DMS79 (cell line): ENCODE measurements around the gene ZNF816.
"Not testable (repeated sequence)": the region's sequence is repeated elsewhere in the genome, so short reads cannot be mapped to it uniquely, and the experiment has no call there.

Experiments
- DNase-seq: peaks from one replicate; lab custom pipeline; 2025; lab: John Stamatoyannopoulos, UW

ZNF816 gene

DNA sequence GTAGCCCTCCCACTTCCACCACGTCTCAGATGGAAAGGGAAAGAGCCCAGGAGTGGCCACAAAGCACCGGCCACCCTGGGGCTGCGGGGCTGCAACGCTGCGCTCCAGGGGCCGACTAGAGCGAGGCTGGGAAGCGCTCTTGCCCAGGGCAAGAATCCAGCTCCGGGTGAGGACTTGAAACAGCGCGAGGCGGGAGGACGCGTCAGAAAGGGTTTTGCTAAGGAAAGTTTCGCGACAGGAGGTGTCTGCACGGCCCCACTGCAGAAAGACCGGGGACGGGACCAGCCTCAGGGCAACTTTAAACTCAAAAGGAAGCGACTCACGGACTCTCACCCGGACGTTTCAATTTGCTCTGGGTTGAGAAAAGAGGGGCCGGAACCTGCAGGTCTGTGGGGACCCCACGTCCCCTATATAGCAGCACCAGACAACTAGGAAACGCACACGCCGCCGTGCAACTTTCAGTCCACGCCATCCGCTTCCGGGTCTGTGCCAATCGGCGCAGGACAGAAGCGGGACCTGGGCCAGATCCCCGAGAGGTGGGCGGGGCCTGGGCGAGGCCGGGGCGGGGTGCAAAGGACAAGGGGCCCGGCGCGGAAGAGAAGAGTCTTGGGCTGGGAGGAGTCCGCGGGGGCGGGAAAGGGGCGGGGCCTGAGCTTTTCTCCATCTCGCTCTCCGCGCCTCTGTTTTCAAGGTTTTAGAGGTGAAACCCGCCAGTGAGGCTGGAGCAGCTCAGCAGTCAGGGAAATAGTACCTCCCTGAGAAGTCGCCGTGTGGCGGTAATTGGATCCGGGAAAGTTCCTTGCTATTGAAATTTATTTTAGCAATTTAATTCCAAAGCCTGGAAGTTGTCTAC lies at the start of gene ZNF816:
Gene ZNF816 (minus strand): TSS at position 488 of the 853 bp plus-strand sequence. CDS start 6,792 bp downstream, outside the sequence.
- peak; percentile 90 for DNase-seq

DNA sequence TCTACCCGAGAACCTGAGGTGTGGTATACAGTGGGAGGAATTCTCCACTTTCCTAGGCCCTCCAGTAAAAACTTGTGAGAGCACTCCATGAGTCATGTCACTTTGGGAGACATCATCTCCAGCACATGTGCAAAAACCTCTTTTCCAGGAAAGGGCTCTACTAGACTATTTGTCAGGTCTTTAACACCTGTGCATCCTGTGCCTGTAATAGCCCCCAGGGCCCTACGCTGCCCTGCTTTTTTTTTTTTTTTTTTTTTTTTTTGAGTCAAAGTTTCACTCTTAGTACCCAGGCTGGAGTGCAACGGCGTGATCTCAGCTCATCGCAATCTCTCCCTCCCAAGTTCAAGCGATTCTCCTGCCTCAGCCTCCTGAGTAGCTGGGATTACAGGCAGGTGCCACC lies 49.3 kb upstream of the ZNF816 start:
- no peak for DNase-seq

DNA sequence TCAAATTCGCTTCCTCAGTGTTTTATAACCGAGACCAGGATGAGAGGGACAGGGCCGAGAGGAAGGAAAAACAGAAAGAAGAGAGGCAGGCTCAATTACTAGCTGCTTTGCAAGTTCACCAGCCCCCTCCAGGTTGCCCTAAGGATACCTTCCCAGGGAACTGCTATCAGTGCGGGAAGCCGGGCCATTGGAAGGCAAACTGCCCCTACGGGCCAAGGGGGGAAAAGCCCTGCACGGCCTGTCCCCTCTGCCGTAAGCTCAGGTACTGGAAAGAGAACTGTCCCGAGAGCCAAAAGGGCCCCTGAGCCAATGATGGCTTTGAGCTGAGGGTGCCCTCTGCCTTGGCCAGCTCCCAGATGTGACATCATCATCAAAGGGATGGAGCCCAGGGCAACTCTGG lies 47.8 kb upstream of the ZNF816 start:
- DNase-seq = no peak

DNA sequence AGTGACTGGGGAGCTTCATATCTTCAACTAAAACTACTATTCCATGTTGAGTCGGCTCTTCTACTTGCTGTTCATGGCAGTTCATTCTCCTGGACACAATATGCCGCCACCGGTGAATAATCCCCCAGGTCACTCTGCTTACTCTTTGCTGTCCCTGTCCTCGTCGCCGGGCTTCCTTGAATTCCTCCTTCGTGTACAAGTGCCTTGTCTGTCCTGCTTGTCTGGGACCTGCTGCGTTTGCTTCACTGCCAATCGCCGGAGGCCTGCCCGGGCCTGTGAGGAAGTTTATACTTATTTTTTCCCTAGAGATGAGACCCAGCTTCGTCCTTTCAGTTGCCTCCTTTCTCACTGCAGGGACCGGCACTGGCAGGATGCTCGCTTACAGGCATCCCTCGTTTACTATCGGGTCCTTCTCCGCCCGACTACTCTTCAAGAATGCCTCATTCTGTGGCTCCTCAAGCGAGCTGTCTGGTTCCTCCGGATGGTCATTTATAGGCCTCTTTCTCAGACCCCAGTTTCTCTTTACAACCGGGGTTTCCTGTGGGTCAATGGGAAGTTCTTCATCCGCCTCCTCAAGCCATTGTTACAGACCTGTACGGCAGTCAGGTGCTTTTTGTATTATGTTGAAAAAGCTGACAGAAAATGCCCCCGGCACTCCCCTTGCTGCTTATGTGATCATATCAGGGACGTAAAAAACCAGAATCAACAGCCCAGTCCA lies 45.5 kb upstream of the ZNF816 start:
- DNase-seq = no peak

DNA sequence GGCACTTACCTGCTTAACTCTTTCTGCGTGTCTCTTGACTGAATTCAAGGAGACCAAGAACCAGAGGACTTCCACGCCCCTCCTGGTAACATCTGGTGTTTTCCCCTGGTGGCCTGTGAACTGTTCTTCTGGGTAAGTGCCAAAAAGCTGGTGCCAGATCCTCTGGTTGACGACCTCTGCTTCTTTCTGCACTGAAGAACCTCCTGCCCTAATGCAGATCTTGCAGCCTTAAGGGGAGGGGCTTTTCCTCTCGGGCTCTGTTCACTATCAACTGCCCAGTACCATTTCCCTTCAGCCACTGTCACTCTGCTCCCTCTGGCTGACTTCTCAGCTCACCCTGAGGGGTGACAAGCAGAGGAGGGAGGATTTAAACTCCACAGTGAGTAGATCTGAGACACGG lies 44.9 kb upstream of the ZNF816 start:
- DNase-seq = no peak

DNA sequence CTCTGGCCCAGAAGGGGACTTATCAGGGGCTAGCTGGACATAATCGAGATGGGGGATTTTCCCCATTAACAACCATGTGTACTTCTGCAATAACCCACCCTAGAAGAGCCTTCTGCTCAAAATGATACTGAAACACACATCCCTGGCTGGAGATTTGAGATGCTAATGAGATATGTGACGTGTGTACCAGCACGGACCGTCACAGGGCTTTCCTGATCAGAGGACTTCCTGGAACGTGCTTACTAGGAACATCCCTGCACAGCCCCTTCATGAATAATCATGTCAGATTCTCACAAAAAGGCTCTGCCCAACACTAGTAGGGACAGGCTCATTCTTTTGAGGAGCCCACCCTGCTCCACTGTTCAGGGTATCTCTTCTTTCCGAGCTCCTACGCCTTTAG lies 44.5 kb upstream of the ZNF816 start:
- DNase-seq = no peak

DNA sequence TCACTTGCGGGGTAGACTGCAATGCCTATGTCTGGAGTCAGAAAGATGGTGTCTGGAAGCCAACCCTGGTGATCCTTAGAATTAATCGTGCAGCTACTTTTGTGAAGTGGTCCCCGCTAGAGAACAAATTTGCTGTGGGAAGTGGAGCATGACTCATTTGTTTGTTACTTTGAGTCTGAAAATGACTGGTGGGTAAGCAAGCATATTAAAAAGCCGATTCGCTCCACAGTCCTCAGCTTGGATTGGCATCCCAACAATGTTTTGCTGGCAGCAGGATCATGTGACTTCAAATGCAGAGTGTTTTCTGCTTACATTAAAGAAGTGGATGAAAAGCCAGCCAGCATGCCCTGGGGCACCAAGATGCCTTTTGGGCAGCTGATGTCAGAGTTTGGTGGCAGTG lies 41.6 kb upstream of the ZNF816 start:
- DNase-seq = no peak

DNA sequence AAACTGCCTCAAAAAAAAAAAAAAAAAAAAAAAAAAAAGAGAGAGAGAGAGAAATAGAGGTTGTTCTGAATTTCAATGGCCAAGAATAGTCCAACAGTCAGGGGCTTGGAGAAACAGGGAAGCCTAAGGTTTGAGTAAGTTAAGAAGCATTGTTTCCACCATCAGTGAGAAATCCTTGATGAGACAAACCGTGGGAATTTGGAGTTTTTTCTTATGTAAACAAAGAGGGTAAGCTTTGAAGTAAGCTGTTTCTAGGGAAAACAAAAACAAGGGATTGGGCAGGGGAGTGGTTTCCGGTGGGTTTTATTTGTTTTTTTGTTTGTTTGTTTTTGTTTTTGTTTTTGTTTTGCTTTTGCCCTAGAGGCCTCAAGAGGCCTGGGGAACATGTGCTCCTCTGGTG lies 39.8 kb upstream of the ZNF816 start:
- no peak for DNase-seq

DNA sequence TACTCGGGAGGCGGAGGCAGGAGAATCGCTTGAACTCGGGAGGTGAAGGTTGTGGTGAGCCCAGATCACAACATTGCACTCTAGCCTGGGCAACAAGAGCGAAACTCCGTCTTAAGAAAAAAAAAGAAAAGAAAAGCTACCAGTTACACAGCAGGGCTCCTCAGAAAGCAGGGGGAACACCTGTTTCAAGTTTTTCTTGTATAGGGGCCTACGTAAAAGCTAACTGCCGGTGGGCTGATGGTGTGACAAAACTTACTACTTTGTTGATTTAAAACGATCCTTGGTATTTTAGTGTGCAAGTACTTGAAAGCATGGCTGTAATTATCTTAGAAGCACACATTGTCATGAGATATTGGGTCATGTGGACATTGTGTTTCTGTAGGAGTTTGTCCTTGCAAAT lies 35.3 kb upstream of the ZNF816 start:
- DNase-seq = no peak

DNA sequence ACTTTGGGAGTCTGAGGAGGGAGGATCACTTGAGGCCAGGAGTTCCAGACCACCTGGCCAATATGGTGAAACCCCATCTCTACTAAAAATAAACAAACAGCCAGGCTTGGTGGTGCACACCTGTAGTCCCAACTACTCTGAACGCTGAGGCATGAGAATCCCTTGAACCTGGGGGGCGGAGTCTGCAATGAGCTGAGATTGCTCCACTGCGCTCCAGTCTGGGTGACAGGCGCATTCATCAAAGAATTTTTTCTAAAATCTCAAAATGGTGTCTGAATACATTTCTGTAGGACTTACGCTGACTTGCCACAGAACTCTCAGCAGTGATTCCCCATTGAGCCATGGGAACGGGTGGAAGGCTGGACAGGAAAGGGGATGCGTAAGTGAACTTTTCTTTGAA lies 33.0 kb upstream of the ZNF816 start:
- DNase-seq = no peak

DNA sequence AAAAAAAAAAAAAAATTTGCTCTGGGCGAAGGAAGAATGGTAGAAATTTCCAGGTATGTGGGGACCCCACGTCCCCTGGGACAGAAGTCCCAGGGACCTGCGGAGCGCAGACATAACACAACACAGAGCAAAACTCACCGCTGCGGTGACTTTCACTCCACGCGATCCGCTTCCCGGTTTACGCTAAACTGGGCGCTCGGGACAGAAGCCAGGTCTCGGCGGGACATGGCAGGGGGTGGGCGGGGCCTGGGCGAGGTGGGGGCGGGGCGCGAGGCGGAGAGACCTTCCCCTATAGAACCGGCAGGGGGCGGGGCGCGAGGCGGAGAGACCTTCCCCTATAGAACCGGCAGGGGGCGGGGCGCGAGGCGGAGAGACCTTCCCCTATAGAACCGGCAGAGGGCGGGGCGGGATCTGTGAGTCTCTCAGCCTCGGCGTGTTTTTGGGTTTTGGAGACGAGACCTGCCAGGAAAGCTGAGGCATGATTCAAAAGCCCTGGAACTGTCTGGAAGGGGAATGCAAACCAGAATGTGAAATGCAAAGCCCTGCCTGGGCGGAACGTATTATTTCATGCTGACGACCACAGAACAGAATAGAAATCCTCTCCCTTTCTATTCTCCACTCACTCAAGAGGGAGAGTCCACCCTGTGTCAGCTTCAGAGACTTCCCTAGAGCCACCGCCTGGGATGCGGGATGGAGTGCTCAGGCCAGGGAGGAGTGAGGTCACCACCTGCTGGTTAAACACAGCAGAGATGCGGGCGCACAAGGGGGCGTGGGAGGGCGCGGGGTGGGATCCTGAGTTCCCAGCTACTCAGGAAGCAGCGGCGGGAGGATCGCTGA lies 30.9 kb upstream of the ZNF816 start:
- peak; percentile 50 for DNase-seq

DNA sequence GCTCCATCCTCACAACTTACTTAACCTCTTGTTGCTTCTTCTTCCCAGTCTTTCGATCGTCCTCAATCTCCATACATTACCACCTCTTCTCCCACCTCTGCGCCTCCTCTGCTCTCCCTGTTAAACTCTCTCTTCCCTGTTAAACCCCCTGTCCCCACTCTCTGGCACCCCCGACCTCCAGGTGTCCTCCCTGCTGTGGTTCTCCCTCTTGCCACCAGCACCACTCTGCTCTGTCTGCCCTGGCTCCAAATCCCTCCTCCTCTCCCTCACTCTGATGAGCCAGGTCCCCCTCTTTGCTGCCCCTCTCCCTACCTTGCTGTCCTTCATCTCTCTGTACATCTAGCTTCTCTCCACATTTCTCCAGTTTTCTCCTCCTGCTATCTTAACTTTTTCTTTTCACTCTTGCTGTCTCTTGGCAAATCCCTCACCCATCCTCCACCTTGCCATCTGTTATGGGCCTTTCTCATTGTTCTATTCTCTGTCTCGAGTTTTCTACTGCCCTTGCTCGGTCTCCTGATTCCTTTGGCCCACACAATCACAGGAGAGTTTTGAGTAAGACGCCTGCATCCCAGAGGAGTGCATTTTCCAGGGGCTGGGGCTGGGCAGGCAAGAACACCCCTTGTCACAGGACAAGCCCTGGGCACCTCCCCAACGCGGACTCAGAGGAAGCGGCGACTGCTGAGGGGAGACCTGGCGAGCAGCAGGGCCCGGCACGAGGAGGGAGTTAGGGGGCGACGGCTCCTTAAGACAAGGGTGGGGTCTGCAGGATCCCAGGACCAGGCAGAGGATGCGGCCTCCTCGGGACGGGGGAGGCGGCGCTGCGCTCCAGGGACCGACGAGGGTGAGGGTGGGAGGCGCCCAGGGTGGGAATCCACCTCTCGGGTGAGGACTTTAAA lies 29.7 kb upstream of the ZNF816 start:
- DNase-seq = no peak

DNA sequence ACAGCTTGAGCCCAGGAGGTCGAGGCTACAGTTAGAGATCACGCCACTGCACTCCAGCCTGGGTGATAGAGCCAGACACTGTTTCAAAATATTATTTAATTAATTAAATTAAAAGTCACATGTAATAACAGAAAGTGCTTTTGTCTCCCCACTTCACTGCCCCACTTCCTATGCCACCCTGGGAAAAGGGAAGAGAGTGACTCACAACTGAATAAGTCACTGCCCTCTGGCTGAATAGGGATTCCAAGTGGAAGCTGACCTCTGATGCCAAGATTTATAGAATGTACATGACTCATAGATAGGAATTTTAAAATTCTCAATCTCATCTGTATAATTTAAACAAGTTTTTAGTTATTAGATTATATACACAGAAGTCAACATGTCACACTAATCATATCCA lies 28.8 kb upstream of the ZNF816 start:
- no peak for DNase-seq

DNA sequence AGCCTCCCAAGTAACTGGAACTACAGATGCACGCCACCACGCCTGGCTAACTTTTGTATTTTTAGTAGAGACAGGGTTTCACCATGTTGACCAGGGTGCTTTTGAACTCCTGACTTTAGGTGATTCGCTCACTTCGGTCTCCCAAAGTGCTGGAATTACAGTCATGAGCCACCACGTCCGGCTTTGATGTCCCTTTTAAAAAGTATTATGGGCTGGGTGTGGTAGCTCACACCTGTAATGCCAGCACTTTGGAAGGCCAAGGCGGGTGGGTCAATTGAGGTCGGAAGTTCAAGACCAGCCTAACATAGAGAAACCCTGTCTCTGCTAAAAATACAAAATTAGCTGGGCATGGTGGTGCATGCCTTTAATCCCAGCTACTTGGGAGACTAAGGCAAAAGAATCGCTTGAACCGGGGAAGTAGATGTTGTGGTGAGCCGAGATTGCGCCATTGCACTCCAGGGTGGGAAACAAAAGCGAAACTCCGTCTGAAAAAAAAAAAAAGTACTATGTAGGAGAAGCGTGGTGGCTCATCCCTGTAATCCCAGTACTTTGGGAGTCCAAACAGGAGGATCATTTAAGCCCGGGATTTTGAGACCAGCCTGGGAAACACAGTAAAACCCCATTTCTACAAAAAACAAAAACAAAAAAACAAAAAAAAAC lies 28.2 kb upstream of the ZNF816 start:
- DNase-seq = no peak

DNA sequence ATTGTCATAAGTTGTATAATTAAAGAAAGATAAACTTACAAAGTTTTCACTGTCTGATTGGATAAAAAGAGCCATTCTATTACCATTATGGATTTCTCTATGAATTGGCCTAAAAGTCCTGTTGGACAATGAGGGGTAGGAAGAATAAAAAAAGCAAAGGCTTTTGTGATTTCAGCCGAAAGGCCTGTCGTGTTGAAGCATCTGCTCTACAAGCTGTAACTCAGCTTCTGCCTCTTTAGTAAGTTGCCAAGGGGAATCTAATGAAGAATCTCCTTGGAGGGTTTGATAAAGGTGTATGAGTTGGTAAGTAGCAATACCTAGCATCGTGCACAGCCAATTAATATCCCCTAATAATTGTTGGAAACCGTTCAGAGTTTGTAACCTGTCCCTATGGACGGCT lies 25.8 kb upstream of the ZNF816 start:
- DNase-seq = no peak

DNA sequence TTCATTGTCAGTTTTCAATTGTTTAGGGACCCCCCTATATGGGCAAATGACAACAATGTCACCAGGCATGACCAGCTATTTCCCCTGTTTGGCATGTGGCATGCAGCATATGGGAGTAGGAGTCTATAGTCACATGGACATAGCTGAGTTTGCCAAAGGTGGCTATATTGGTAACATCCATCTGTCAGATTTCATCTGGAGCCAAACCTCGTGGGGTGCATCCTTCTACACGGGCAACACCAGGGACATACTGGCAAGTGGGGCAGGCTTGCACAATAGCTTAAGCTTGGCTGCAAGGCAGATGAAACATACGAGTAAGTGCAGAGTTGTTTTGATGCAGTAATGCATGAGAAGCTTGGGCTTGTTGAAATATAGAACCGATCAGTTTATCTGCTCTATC lies 24.5 kb upstream of the ZNF816 start:
- no peak for DNase-seq

DNA sequence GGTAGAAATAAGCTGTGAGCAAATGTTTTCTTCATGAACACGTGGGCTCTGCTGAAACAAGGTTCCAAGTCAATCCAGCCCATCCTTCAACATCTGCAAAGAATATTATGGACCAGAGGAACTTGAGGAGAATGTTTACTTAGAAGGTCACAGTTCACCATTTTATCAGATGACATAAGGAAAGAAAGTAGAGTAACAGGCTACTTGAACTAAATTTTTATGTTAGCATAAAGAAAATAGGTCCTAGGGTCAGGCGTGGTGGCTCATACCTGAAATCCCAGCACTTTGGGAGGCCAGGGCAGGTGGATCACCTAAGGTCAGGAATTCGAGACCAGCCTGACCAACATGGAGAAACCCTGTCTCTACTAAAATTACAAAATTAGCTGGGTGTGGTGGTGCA lies 20.5 kb upstream of the ZNF816 start:
- not testable (repeated sequence) for DNase-seq

DNA sequence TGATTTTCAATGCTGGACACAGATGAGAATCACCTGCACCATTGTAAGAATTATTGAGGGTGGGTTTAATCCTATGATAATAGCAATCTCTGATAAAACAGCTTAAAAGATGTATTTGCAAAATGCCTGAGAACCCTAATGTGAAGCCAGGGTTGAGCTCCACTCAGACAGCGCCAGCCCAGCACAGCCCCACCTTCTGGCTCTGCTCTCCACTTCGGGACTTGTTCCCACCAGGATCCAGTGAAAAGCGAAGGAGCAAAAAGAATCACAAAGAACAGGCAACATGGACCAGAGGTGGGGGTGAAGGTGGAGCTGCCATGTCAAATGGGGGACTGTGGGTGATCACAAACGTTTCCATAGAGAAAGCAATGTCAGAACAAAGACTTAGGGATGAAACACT lies 18.6 kb upstream of the ZNF816 start:
- no peak for DNase-seq

DNA sequence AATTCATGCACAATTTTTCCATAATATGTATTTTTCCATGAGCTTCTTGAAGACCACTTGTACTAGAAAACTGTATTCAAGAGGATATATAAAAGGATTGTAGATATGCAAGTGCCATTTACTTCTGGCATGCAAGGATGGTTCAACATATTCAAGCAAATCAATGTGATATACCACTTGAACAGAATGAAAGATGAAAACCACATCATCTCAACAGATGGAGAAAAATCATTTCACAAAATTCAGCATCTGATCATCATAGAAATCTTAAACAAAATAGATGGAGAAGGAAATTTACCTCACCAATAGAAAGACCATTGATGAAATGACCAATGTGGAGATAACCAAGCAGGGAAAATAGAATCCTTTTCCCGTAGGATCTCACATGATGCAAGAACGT lies 5.1 kb upstream of the ZNF816 start:
- no peak for DNase-seq

DNA sequence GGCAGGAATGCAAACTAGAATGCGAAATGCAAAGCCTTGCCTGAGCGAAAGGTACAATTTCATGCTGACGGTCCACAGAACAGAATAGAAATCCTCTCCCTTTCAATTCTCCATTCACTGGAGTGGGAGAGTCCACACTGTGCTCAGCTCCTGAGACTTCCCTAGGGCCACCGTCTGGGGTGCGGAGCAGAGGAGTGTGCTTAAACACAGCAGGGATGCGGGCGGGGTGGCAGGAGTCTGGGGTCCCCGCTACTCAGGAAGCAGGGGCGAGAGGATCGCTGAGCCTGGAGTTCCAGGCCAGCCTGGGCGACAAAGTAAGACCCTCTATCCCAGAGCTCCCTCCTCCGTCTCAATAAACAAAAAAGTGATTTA lies 552 bp upstream of the ZNF816 start:
- no peak for DNase-seq

DNA sequence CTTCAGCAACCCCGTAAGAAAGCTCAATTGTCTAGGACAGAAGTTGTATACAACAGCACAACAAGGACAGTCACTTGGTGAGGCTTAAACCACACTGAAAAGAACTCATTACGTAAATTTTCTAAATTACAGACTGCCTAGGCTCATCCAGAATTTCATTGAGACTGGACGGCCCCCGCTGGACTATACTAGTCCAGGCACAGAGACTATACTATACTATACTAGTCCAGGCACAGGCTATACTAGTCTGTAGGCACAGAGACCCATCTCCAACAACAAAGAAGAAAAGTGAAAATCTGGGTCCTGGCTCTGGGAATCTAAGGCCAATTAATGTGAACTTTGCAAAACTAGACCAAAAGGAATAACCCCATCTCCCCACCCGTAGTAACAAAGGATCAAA lies 700 bp downstream of the ZNF816 start:
- no peak for DNase-seq
